Spinal cord (tissue), 10 donors: ENCODE measurements around the gene JAZF1. TPM values are rescaled to one million over a fixed set of nuclear protein-coding genes. Genes with fewer than 3 reads are reported as not detected.

ENCODE experiments used
- DNase-seq, 6 donors: peaks; one replicate each; pipeline versions ENCODE4 v3.0.0 to v3.0.0-alpha.2; 2013 to 2015; ENCODE audit warnings: low spot score in 6 of 6, low read depth in 4 of 6
- H3K27ac ChIP-seq: one replicate; pipeline ENCODE4 v1.5.1; 2013; ENCODE audit warnings: low read depth, low read length, control low read depth
- H3K27me3 ChIP-seq: one replicate; pipeline ENCODE4 v1.6.1; 2013; ENCODE audit warnings: low read length; ENCODE audit not compliant: control insufficient read depth, insufficient read depth
- H3K36me3 ChIP-seq: one replicate; pipeline ENCODE4 v1.6.1; 2013; ENCODE audit warnings: low read length; ENCODE audit not compliant: control insufficient read depth, insufficient read depth
- H3K4me1 ChIP-seq: one replicate; pipeline ENCODE4 v1.6.1; 2013; ENCODE audit warnings: low read length; ENCODE audit not compliant: control insufficient read depth, insufficient read depth
- H3K4me3 ChIP-seq: one replicate; pipeline ENCODE4 v1.5.1; 2013; ENCODE audit warnings: low read depth, low read length, control low read depth
- H3K9me3 ChIP-seq: one replicate; pipeline ENCODE4 v1.6.1; 2013; ENCODE audit warnings: low read length; ENCODE audit not compliant: control insufficient read depth, insufficient read depth
- WGBS: methylation state at CpG from one replicate; pipeline ENCODE4 v1.1.5; 2013; ENCODE audit warnings: missing lambda C conversion rate; ENCODE audit not compliant: insufficient coverage; 5-methylcytosine and 5-hydroxymethylcytosine counted together
- polyA plus RNA-seq, 2 donors: library from polyadenylated mRNA; unstranded; fragments of 120-200 nt; gene quantifications; one replicate each; pipeline ENCODE4 v1.2.1, GENCODE V29; 2013; ENCODE audit not compliant: insufficient read length in 2 of 2
- total RNA-seq, 2 donors: library from RNA; depleted of rRNA in 1 of 2; stranded (reverse); fragments of 120-200 nt in 1 of 2; fragments of >200 nt in 1 of 2; gene quantifications; one replicate each; pipeline versions ENCODE4 v1.2.3 to v1.2.4, GENCODE V29; 2013 to 2014
- donor health status: healthy.

The JAZF1 gene
- total and polyA plus RNA-seq, 4 donors: 20.7 to 66.0 (median 50.5) TPM

- no peaks in the 10 kb centered on the region for H3K27me3 ChIP-seq
- H3K9me3 ChIP-seq: no peaks in the 10 kb centered on the region
- no peak for DNase-seq
- H3K4me3 ChIP-seq: no peak overlapping the region
- H3K4me1 ChIP-seq: no peaks in the 10 kb centered on the region
- H3K36me3 ChIP-seq: no peaks in the 10 kb centered on the region
- 100% methylated on average over 1 of the region's 3 CpGs for WGBS
- H3K27ac ChIP-seq: no peak overlapping the region
These were observed 225.6 kb downstream of the JAZF1 start for GRCh38 chr7:27955011-27955410.

- DNase-seq: no peak
- Histone ChIP-seq H3K36me3 (no peaks in the 10 kb centered on the region), H3K9me3 (no peaks in the 10 kb centered on the region), H3K4me1 (no peaks in the 10 kb centered on the region), H3K27ac (no peak overlapping the region), H3K27me3 (no peaks in the 10 kb centered on the region), H3K4me3 (no peak overlapping the region)
- no CpG with 5 or more reads among the region's 1 CpG for WGBS
These were observed 226.8 kb downstream of the JAZF1 start for GRCh38 chr7:27953777-27954176.

- no peaks in the 10 kb centered on the region for H3K36me3 ChIP-seq
- no peak for DNase-seq
- no peak overlapping the region for H3K4me3 ChIP-seq
- H3K9me3 ChIP-seq: no peaks in the 10 kb centered on the region
- WGBS: no CpG with 5 or more reads among the region's 1 CpG
- no peak overlapping the region for H3K27ac ChIP-seq
- no peaks in the 10 kb centered on the region for H3K27me3 ChIP-seq
- no peaks in the 10 kb centered on the region for H3K4me1 ChIP-seq
These were observed 227.2 kb downstream of the JAZF1 start for GRCh38 chr7:27953361-27953760.

- no peaks in the 10 kb centered on the region for H3K27me3 ChIP-seq
- no CpG with 5 or more reads among the region's 3 CpGs for WGBS
- H3K27ac ChIP-seq: no peak overlapping the region
- H3K9me3 ChIP-seq: no peaks in the 10 kb centered on the region
- H3K4me3 ChIP-seq: no peak overlapping the region
- peaks cover 4% of the 10 kb centered on the region for H3K4me1 ChIP-seq
- no peak for DNase-seq
- H3K36me3 ChIP-seq: no peaks in the 10 kb centered on the region
These were observed 227.9 kb downstream of the JAZF1 start for GRCh38 chr7:27952456-27953285.

- 70% methylated on average over 3 of the region's 3 CpGs for WGBS
- H3K36me3 ChIP-seq: no peaks in the 10 kb centered on the region
- H3K4me3 ChIP-seq: no peak overlapping the region
- H3K4me1 ChIP-seq: peaks cover 6% of the 10 kb centered on the region
- peak in 1 of 6 donors; percentile 48 for DNase-seq
- H3K27me3 ChIP-seq: no peaks in the 10 kb centered on the region
- H3K9me3 ChIP-seq: no peaks in the 10 kb centered on the region
- no peak overlapping the region for H3K27ac ChIP-seq
These were observed 230.5 kb downstream of the JAZF1 start for GRCh38 chr7:27950123-27950522.

- Histone ChIP-seq H3K27me3 (no peaks in the 10 kb centered on the region), H3K36me3 (no peaks in the 10 kb centered on the region), H3K4me3 (no peak overlapping the region), H3K27ac (no peak overlapping the region), H3K9me3 (no peaks in the 10 kb centered on the region), H3K4me1 (peaks cover 6% of the 10 kb centered on the region)
- WGBS: 87% methylated on average over 3 of the region's 3 CpGs
- DNase-seq: no peak
These were observed 231.7 kb downstream of the JAZF1 start for GRCh38 chr7:27948861-27949260.

- Histone ChIP-seq H3K36me3 (no peaks in the 10 kb centered on the region), H3K9me3 (no peaks in the 10 kb centered on the region), H3K27me3 (no peaks in the 10 kb centered on the region), H3K4me3 (no peak overlapping the region), H3K27ac (no peak overlapping the region), H3K4me1 (peaks cover 9% of the 10 kb centered on the region)
- 45% methylated on average over 4 of the region's 7 CpGs for WGBS
- no peak for DNase-seq
These were observed 232.9 kb downstream of the JAZF1 start for GRCh38 chr7:27947586-27948278.

GRCh38 chr7:27946351-27946750 lies 234.2 kb downstream of the JAZF1 start:
- H3K27ac ChIP-seq: no peak overlapping the region
- no peak for DNase-seq
- no peaks in the 10 kb centered on the region for H3K9me3 ChIP-seq
- WGBS: no CpG with 5 or more reads among the region's 2 CpGs
- no peak overlapping the region for H3K4me3 ChIP-seq
- no peaks in the 10 kb centered on the region for H3K36me3 ChIP-seq
- no peaks in the 10 kb centered on the region for H3K27me3 ChIP-seq
- H3K4me1 ChIP-seq: peaks cover 9% of the 10 kb centered on the region

GRCh38 chr7:27945058-27945795 lies 235.4 kb downstream of the JAZF1 start:
- H3K36me3 ChIP-seq: no peaks in the 10 kb centered on the region
- DNase-seq: no peak
- WGBS: 94% methylated on average over 8 of the region's 10 CpGs
- no peaks in the 10 kb centered on the region for H3K9me3 ChIP-seq
- no peak overlapping the region for H3K27ac ChIP-seq
- peaks cover 12% of the 10 kb centered on the region for H3K4me1 ChIP-seq
- H3K27me3 ChIP-seq: no peaks in the 10 kb centered on the region
- H3K4me3 ChIP-seq: no peak overlapping the region
